IPS-NIHi7 (cell line): ENCODE measurements around the gene DCTPP1.
"Not testable (repeated sequence)": the region's sequence is repeated elsewhere in the genome, so short reads cannot be mapped to it uniquely, and the experiment has no call there.

ENCODE experiments used
- DNase-seq: peaks from one replicate; pipeline ENCODE4 v3.0.0; 2012; ENCODE audit warnings: mixed read lengths; ENCODE audit errors: extremely low spot score

Gene DCTPP1

DNA sequence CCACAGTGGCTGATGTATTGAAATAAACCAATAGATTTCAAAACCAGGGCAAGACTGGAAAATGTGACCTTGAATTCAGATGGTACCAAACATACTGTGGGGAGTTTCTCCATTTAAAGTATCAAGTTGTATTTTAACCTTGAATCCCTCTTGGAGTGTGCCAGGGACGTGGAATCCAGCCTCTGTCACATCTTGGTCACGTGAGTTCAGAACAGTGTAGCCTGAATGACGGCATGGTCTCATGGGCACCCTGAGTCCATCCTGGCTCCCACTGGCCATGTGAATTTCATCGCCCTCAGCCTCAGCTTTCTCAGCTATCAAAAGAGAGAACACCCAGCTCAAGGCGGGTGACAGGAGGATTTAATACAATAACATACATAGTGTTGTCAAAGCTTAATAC, 15.7 kb downstream of the DCTPP1 start:
- DNase-seq, result no peak

GRCh38 chr16:30413112-30413806, 16.6 kb downstream of the DCTPP1 start:
- DNase-seq, result no peak

GRCh38 chr16:30409125-30410060, 20.4 kb downstream of the DCTPP1 start:
- peak; percentile 83 for DNase-seq

GRCh38 chr16:30407804-30408534, 21.9 kb downstream of the DCTPP1 start:
- DNase-seq, result peak; percentile 29

DNA sequence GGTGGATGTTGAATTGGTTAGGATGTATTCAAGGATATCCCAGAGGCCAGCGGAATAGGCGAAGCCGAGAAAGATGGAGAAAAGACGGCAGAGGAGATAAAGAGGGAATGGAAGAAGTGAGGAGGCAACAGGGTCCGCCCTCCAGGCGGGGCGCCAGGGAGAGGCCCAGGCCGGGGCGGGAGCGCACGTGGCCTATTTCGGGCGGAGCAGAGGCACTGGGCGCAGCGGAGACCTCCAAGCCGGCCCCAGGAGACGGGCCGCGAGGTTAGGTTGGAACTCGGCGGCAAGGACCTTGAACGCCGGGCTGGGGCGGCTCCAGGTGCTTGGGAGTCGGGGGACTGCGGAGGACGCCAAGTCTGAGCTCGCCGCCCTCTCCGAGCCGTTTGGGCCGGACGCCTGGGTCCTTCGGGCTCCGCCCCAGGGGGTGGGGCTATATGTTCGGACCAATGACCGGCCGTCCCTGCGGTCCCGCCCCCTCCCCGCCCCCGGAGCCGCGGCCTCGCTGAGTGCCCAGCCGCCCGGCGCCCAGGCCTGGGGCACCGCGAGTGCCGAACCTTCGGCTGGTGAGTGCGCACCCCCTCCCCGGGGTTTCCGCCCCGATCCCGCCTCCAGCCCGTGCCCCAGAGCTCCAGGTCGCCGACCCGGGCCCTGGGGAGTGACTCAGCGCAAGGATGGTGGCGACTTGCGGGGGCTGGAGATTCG, 22.6 kb downstream of the DCTPP1 start, which contains the start of gene ZNF771:
TSS of gene ZNF771 (plus strand) at position 505 of the 702 bp plus-strand sequence. CDS start 448 bp downstream, outside the sequence.
- peak; percentile 85 for DNase-seq

- DNase-seq, result no peak
Observed at GRCh38 chr16:30406795-30407101, 23.1 kb downstream of the DCTPP1 start.

- no peak for DNase-seq
Observed at GRCh38 chr16:30401768-30402425, 27.9 kb downstream of the DCTPP1 start.

DNA sequence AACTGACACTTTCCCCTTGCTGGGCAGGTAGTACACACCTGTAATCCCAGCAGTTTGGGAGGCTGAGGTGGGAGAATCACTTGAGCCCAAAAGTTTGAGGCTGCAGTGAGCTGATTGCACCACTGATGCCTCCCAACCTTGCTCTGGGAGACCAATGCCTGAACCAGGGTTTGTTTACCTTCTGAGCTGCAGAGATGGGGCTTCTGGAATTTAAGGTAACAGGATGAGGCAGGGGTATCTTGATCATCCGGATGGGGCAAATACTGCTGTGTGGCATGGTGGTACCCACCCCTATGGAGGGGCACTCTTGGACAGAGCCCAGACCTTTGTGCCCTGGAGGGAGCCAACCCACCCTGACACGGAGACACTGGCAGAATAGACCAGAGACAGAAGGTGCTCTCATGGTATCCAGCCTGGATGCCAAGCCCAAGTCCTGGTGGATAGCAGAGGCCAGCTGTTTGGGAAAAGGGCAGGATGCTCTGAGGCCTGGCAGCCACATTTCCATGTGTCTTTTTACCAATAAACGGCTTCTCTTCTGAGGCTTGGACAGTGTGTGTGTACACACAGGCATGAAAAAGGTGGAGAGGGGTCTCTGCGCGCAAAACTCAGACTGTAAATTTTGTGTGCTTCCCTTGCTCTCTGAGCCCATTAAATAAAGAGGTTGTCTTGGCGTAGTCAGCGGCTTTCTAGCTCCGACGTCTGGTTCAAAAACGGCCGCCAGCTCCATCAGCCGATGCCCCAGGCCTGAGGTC, 30.2 kb downstream of the DCTPP1 start:
- no peak for DNase-seq

DNA sequence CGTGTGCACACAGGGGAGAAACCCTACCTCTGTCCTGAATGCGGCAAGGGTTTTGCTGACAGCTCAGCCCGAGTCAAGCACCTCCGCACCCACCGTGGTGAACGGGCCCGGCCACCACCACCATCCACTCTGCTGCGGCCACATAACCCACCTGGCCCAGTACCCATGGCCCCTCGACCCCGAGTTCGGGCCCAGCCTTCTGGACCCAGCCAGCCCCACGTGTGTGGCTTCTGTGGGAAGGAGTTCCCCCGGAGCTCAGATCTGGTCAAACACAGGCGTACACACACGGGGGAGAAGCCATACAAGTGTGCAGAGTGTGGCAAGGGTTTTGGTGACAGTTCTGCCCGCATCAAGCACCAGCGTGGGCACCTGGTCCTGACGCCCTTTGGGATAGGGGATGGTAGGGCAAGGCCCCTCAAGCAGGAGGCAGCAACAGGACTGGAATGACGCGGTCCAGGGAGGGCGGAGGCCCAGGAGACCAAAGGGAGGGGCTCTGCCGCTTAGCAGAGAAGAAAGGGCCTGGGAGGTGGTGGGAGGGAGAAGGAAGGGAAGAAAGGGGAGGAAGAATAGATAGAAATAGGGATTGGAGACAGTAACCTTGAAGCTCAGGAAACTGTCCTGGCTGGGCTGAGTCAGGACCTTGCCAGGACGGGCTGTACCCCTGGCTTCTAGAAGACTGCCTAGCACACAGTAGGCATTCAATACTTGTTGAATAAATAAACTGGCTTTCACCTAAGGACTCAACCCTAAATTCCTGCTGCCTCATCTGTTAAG, 31.0 kb downstream of the DCTPP1 start:
- DNase-seq, result no peak

DNA sequence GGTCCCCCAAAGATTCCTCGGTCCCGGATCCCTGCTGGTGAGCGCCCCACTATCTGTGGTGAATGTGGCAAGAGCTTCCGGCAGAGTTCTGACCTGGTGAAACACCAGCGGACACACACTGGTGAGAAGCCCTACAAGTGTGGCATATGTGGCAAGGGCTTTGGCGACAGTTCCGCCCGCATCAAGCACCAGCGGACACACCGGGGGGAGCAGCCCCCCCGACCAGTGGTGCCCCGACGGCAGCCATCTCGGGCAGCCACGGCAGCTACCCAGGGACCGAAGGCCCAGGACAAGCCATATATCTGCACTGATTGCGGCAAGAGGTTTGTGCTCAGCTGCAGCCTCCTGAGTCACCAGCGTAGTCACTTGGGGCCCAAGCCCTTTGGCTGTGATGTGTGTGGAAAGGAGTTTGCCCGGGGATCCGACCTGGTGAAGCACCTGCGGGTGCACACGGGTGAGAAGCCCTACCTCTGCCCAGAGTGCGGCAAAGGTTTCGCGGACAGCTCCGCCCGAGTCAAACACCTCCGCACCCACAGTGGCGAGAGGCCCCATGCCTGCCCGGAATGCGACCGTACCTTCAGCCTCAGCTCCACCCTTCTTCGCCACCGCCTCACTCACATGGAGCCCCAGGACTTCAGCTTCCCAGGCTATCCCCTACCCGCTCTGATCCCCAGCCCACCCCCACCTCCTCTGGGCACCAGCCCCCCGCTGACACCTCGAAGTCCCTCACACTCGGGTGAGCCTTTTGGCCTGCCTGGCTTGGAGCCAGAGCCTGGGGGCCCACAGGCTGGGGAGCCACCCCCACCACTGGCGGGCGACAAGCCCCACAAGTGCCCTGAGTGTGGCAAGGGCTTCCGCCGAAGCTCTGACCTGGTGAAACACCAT, 31.8 kb downstream of the DCTPP1 start:
- DNase-seq, result no peak

GRCh38 chr16:30397056-30397455, 32.8 kb downstream of the DCTPP1 start:
- DNase-seq, result no peak

GRCh38 chr16:30396627-30397026, 33.2 kb downstream of the DCTPP1 start:
- DNase-seq, result not testable (repeated sequence)

DNA sequence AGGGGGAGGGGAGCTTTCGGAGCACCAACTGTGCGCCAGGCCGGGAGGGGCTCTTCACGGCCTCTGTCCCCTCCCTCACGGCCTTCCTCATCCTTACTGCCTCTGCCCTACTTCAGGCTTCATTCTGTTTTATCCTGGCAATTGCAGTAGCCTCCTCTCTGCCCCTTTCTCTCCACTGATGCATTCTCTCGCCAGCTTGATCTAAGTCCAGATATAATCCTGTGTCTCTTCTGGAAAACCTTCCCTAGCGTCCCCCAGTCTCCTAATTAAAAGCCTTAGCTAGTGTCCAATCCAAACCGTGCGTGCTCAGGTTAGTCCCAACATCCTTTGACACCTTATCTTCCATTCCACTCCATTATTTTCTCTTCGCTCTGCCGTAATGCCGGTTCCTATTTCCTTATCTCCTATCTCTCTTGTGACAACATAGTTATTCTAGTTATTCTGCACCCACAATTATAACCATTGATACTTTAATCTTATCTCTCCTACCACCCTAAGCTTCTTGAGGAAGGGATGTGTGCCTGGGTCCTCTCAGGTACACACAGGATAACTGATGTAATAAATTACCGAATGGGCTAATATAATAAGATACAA, 33.7 kb downstream of the DCTPP1 start:
- no peak for DNase-seq

DNA sequence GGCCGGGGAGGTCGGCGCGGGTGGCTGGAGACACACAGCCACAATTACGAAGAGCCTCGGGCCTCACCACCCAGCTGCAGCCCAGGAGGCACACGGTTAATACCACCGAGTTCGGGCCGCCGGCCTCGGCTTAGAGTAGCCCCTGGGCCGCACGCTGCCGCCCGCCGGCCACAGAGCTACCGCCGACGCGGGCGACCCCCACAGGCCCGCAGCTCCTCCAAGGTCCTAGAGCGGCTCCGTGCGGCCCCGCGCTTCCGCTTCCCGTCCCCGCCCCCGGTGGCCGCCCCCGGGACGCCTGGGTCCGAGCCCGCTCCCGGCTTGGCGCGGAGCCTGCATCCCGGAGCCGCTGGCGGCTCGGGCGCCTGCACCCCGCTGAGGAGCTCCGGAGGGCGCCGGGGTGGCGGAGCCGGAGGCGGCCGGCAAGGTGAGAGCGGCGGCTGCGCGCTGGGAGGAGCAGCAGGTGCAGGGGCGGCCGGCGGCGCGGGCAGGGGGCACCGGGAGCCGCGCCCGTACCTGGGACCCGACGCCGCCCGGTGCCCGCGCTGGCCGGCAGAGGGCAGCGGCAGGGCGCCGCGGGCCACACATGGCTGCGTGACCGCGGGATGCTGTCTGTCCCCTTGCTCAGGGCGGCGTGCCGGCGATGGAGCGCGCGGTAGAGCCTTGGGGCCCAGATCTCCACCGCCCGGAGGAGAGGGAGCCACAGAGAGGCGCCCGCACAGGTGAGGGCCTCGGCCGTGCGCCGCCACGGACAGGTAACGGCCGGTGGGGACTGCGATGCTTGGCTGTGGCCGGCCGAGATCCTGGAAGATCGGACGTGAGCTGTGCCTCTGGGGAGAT, 34.5 kb downstream of the DCTPP1 start, which contains the start of gene ZNF48:
TSS of gene ZNF48 (plus strand) at position 266 of the 837 bp plus-strand sequence. CDS start at position 641, 375 bp downstream.
- peak; percentile 80 for DNase-seq

GRCh38 chr16:30394592-30395154, 35.2 kb downstream of the DCTPP1 start:
- peak; percentile 68 for DNase-seq

DNA sequence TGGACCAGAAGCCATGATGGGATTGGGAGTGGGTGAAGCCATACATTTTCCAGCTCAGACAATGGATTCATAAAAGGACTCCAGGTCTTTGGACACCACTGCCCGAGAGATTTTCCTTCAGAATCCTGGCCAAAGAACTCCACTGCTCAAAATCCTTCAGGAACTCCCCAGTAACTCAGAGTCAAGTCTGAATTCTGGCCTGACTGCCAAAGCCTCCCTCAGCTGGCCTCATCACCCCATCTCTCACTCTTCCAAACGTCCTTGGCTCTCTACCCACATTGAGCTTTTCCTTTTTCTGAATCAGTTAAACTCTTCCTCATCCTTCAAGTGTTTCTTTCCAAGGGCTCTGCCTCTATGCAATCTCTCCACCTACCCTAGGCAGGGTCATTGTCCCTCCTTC, 46.3 kb downstream of the DCTPP1 start:
- no peak for DNase-seq
